ENCODE measurements around the gene RTN4IP1.

Gene RTN4IP1

DNA sequence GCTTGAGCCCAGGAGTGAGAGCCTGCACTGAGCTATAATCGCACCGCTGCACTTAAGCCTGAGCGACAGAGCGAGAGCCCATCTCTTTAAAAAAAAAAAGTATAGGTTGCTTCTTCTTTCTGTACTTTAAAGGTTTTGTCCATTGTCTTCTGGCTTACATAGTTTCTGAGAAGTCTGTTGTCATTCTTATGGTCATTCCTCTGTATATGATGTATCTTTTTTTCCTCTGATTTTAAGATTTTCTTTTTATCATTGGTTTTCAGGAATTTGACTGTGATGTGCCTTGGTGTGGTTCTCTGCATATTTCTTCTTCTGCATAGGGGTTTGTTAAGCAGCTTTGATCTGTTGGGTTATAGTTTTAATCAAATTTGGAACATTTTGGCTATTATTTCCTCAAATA, 29.2 kb upstream of the RTN4IP1 start:
- H3K9ac ChIP-seq (ENCODE audit: low read length in 5 of 5) = no peak overlapping the region
- H3K36me3 ChIP-seq (ENCODE audit: control insufficient read depth in 5 of 5, insufficient read depth in 5 of 5, low read length in 5 of 5) = peaks cover 30 to 58% (median 47%) of the 10 kb centered on the region in 5 donors
- no peak overlapping the region for H3K4me3 ChIP-seq (ENCODE audit: low read depth in 1 of 5, low read length in 5 of 5)
- H3K4me1 ChIP-seq (ENCODE audit: control insufficient read depth in 5 of 5, insufficient read depth in 5 of 5, low read length in 5 of 5) = no peaks in the 10 kb centered on the region
- peaks cover 0 to 7% (median 6%) of the 10 kb centered on the region in 5 donors for H3K9me3 ChIP-seq (ENCODE audit: control insufficient read depth in 5 of 5, low read length in 5 of 5)
- H3K27me3 ChIP-seq (ENCODE audit: control insufficient read depth in 5 of 5, insufficient read depth in 4 of 5, low read length in 5 of 5) = no peaks in the 10 kb centered on the region
- no peak overlapping the region for H3K27ac ChIP-seq (ENCODE audit: low read depth, low read length)

DNA sequence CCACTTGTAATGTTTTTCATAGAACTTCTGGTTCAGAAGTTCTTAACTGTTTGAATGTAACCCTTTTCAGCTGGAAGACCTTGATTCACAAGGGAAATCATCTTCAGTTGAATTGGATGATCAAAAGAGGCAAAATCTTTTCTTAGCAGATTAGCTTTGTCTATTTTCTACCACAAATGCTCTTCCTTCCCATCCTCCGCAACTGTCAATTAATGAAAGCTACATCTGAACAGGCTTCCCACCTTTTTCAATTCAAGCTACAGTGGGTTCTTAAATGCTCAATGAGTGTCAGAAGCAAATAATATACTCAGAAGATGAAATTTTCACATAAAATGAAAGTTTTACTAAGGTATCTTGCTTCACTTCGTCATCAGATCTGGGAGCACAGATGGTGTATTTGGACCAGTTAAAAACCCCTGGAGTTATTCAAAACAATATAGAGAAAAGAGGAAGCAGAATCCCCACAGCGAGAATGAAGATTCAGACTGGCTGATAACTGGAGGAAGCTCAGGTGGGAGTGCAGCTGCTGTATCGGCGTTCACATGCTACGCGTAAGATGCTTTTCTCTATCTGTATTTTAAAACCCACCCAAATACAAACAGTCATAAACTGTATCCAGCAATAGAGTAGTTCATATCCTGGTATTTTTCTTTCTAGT, 19.5 kb upstream of the RTN4IP1 start:
- Histone ChIP-seq H3K27me3 (ENCODE audit: control insufficient read depth in 5 of 5, insufficient read depth in 4 of 5, low read length in 5 of 5) (no peaks in the 10 kb centered on the region), H3K4me1 (ENCODE audit: control insufficient read depth in 5 of 5, insufficient read depth in 5 of 5, low read length in 5 of 5) (no peaks in the 10 kb centered on the region), H3K4me3 (ENCODE audit: low read depth in 1 of 5, low read length in 5 of 5) (no peak overlapping the region), H3K36me3 (ENCODE audit: control insufficient read depth in 5 of 5, insufficient read depth in 5 of 5, low read length in 5 of 5) (peaks cover 19 to 57% (median 52%) of the 10 kb centered on the region in 5 donors), H3K9ac (ENCODE audit: low read length in 5 of 5) (peak overlapping the region in 1 of 5 donors; percentile 11), H3K27ac (ENCODE audit: low read depth, low read length) (no peak overlapping the region), H3K9me3 (ENCODE audit: control insufficient read depth in 5 of 5, low read length in 5 of 5) (no peaks in the 10 kb centered on the region)

DNA sequence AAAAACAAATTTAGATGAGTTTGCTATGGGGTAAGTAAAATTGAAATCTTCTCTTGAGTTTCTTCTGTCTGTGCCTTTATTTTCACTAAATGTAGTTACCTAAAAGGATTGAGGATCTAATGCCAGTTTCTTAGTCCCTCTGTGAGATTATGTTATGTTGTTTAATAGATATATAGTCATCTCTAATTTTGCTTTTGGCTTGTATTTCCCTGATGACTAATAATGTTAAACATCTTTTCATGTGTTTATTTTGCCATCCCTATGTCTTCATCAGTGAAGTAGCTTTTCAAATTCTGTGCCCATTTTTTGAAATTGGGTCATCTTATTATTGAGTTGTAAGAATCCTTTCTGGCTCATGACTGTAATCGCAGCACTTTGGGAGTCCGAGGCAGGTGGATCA, 13.8 kb upstream of the RTN4IP1 start:
- Histone ChIP-seq H3K4me3 (ENCODE audit: low read depth in 1 of 5, low read length in 5 of 5) (no peak overlapping the region), H3K36me3 (ENCODE audit: control insufficient read depth in 5 of 5, insufficient read depth in 5 of 5, low read length in 5 of 5) (peaks cover 10 to 48% (median 32%) of the 10 kb centered on the region in 5 donors), H3K4me1 (ENCODE audit: control insufficient read depth in 5 of 5, insufficient read depth in 5 of 5, low read length in 5 of 5) (peaks cover 0 to under 1% (median 0%) of the 10 kb centered on the region in 5 donors), H3K9ac (ENCODE audit: low read length in 5 of 5) (no peak overlapping the region), H3K9me3 (ENCODE audit: control insufficient read depth in 5 of 5, low read length in 5 of 5) (no peaks in the 10 kb centered on the region), H3K27me3 (ENCODE audit: control insufficient read depth in 5 of 5, insufficient read depth in 4 of 5, low read length in 5 of 5) (no peaks in the 10 kb centered on the region), H3K27ac (ENCODE audit: low read depth, low read length) (no peak overlapping the region)

DNA sequence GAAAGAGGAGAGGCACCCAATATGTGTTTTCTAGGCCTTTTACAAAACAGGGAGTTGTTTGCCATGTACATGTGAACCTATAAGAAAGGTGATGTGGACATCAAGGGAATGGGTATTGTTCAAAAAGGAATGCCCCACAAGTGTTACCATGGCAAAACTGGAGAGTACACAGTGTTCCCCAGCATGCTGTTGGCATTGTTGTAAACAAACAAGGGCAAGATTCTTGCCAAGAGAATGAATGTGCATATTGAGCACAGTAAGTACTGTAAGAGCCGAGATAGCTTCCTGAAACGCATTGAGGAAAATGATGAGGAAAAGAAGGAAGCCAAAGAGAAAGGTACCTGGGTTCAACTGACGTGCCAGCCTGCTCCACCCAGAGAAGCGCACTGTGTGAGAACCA, 13.2 kb upstream of the RTN4IP1 start:
- Histone ChIP-seq H3K9ac (ENCODE audit: low read length in 5 of 5) (no peak overlapping the region), H3K9me3 (ENCODE audit: control insufficient read depth in 5 of 5, low read length in 5 of 5) (no peaks in the 10 kb centered on the region), H3K36me3 (ENCODE audit: control insufficient read depth in 5 of 5, insufficient read depth in 5 of 5, low read length in 5 of 5) (peaks cover 10 to 48% (median 32%) of the 10 kb centered on the region in 5 donors), H3K4me3 (ENCODE audit: low read depth in 1 of 5, low read length in 5 of 5) (no peak overlapping the region), H3K4me1 (ENCODE audit: control insufficient read depth in 5 of 5, insufficient read depth in 5 of 5, low read length in 5 of 5) (peaks cover 0 to 5% (median 0%) of the 10 kb centered on the region in 5 donors), H3K27me3 (ENCODE audit: control insufficient read depth in 5 of 5, insufficient read depth in 4 of 5, low read length in 5 of 5) (no peaks in the 10 kb centered on the region), H3K27ac (ENCODE audit: low read depth, low read length) (no peak overlapping the region)

DNA sequence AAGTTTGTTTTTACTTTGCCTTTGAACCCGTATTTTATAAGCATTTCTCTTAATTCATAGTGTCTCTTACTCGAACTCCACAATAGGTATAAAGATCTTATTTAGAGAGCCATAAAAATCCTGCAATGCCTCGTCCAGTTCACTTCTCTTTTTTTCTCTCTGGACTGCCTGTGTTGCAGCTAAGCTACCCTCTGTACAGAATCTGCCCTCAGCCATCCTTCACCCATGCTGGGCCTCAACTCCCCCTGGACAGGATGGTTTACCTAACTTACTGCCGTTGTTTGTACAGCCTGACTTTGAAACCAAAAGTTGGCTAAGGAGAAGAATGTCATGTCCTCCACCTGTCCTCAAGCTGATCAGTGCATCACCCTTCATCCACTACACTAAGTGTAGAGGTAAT, 10.5 kb upstream of the RTN4IP1 start:
- Histone ChIP-seq H3K4me3 (ENCODE audit: low read depth in 1 of 5, low read length in 5 of 5) (no peak overlapping the region), H3K27ac (ENCODE audit: low read depth, low read length) (no peak overlapping the region), H3K9me3 (ENCODE audit: control insufficient read depth in 5 of 5, low read length in 5 of 5) (no peaks in the 10 kb centered on the region), H3K36me3 (ENCODE audit: control insufficient read depth in 5 of 5, insufficient read depth in 5 of 5, low read length in 5 of 5) (peaks cover 6 to 37% (median 25%) of the 10 kb centered on the region in 5 donors), H3K27me3 (ENCODE audit: control insufficient read depth in 5 of 5, insufficient read depth in 4 of 5, low read length in 5 of 5) (no peaks in the 10 kb centered on the region), H3K9ac (ENCODE audit: low read length in 5 of 5) (no peak overlapping the region), H3K4me1 (ENCODE audit: control insufficient read depth in 5 of 5, insufficient read depth in 5 of 5, low read length in 5 of 5) (peaks cover 0 to 14% (median 3%) of the 10 kb centered on the region in 5 donors)

DNA sequence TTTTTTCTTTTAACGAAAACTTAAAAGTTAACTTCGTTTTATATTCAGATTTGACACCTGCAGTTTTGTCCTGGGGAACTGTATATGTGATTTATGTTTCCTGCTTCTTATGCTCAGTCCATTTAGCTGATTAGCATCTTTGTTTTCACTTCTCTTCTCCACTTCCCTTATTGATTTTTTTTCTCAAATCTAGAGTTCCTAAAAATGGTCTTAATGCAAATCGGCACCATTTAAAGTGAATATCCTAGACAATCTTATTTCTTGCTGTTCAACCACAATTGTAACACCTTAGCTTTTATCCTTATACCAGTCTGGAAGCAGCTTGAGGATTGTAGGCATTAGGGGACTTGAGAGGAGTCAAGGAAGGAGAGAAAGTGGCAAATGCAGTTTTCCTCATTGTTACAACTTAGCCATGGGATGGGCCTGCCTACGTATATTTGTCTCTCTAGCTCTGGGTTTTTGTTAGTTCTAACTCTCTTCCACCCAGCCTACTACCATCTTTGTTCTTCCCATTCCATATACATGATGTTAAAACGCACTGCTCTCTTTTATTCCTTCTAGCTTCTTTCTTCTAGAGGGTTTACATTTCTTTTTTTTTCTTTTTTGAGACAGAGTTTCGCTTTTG, 8.5 kb upstream of the RTN4IP1 start:
- Histone ChIP-seq H3K9me3 (ENCODE audit: control insufficient read depth in 5 of 5, low read length in 5 of 5) (no peaks in the 10 kb centered on the region), H3K9ac (ENCODE audit: low read length in 5 of 5) (no peak overlapping the region), H3K27ac (ENCODE audit: low read depth, low read length) (no peak overlapping the region), H3K4me3 (ENCODE audit: low read depth in 1 of 5, low read length in 5 of 5) (no peak overlapping the region), H3K4me1 (ENCODE audit: control insufficient read depth in 5 of 5, insufficient read depth in 5 of 5, low read length in 5 of 5) (peaks cover 0 to 14% (median 3%) of the 10 kb centered on the region in 5 donors), H3K36me3 (ENCODE audit: control insufficient read depth in 5 of 5, insufficient read depth in 5 of 5, low read length in 5 of 5) (peaks cover 3 to 17% (median 8%) of the 10 kb centered on the region in 5 donors), H3K27me3 (ENCODE audit: control insufficient read depth in 5 of 5, insufficient read depth in 4 of 5, low read length in 5 of 5) (no peaks in the 10 kb centered on the region)

DNA sequence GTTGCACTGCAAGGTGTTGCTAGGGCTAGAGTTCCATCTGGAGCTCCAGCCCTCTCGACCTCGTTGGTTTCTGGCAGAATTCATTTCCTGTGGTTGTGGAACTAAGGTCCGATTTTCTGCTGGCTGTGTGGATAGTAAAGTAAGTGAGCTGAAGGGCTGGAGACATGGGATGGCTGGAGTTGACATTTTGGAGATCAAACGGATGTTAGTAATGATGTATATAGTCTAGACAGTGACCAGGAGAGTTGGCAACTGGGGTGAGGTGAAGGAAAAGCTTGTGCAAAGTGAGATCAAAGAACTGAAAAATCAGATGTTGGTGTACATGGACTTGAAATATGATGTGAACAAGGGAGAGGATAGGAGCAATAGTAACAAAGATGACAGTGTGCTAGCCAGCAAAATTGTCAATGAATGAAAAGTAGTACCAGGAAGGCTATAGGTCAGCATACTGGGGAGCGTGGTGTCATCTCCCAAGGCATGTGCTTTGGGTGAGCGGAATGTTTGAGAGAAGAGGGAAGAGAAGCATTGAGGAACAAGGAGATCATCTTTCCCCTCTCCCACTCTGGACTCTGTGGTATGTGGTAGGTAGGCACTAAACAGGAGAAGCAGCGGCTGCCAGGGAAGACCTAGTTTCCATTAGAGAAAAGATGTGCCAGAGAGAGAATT, 7.9 kb upstream of the RTN4IP1 start:
- no peaks in the 10 kb centered on the region for H3K27me3 ChIP-seq (ENCODE audit: control insufficient read depth in 5 of 5, insufficient read depth in 4 of 5, low read length in 5 of 5)
- H3K4me1 ChIP-seq (ENCODE audit: control insufficient read depth in 5 of 5, insufficient read depth in 5 of 5, low read length in 5 of 5) = peaks cover 0 to 14% (median 3%) of the 10 kb centered on the region in 5 donors

DNA sequence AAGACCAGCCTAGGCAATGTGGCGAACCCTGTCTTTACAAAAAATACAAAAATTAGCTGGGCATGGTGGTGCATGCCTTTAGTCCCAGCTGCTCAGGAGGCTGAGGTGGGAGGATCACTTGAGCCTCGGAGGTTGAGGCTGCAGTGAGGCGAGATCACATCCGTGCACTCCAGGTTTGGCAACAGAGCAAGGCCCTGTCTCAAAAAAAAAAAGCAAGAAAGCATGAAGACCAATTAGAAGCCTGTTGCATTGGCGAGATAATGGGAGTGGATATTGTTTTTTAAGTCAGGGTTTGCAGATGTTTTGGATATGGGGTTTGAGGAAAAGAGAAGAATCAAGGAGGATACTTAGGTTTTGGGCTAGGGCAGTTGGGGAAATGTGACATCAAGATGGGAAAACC, 5.3 kb upstream of the RTN4IP1 start:
- no peak overlapping the region for H3K9ac ChIP-seq (ENCODE audit: low read length in 5 of 5)
- no peaks in the 10 kb centered on the region for H3K9me3 ChIP-seq (ENCODE audit: control insufficient read depth in 5 of 5, low read length in 5 of 5)
- no peak overlapping the region for H3K27ac ChIP-seq (ENCODE audit: low read depth, low read length)
- peaks cover 0 to 24% (median 14%) of the 10 kb centered on the region in 5 donors for H3K4me1 ChIP-seq (ENCODE audit: control insufficient read depth in 5 of 5, insufficient read depth in 5 of 5, low read length in 5 of 5)
- H3K36me3 ChIP-seq (ENCODE audit: control insufficient read depth in 5 of 5, insufficient read depth in 5 of 5, low read length in 5 of 5) = no peaks in the 10 kb centered on the region
- H3K27me3 ChIP-seq (ENCODE audit: control insufficient read depth in 5 of 5, insufficient read depth in 4 of 5, low read length in 5 of 5) = no peaks in the 10 kb centered on the region
- H3K4me3 ChIP-seq (ENCODE audit: low read depth in 1 of 5, low read length in 5 of 5) = no peak overlapping the region

More for the DNA sequence above, 7.9 kb upstream of the RTN4IP1 start:
- Histone ChIP-seq H3K4me3 (ENCODE audit: low read depth in 1 of 5, low read length in 5 of 5) (no peak overlapping the region), H3K9ac (ENCODE audit: low read length in 5 of 5) (no peak overlapping the region), H3K27ac (ENCODE audit: low read depth, low read length) (no peak overlapping the region), H3K9me3 (ENCODE audit: control insufficient read depth in 5 of 5, low read length in 5 of 5) (no peaks in the 10 kb centered on the region), H3K36me3 (ENCODE audit: control insufficient read depth in 5 of 5, insufficient read depth in 5 of 5, low read length in 5 of 5) (peaks cover 0 to 11% (median 4%) of the 10 kb centered on the region in 5 donors)

DNA sequence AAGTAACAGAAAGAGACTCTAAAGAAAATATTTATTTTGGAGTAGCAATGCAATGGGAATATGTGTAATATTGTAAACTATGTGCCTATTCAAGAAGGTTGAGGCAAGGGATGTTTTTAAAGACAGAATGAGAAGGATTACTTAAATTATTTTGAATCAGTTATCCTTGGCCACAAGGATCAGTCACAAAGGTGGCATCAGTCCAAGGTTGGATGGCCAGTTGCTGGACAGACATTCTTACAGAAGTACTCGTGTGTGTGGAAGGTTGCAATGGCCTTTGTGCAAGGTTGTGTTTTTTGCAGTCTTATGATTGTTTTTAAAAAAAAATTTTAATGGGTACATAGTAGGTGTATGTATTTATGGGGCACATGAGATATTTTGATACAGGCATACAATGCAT, 2.0 kb upstream of the RTN4IP1 start:
- no peaks in the 10 kb centered on the region for H3K9me3 ChIP-seq (ENCODE audit: control insufficient read depth in 5 of 5, low read length in 5 of 5)
- peaks cover 0 to 17% (median 16%) of the 10 kb centered on the region in 5 donors for H3K4me1 ChIP-seq (ENCODE audit: control insufficient read depth in 5 of 5, insufficient read depth in 5 of 5, low read length in 5 of 5)
- no peak overlapping the region for H3K9ac ChIP-seq (ENCODE audit: low read length in 5 of 5)
- H3K4me3 ChIP-seq (ENCODE audit: low read depth in 1 of 5, low read length in 5 of 5) = no peak overlapping the region
- H3K27ac ChIP-seq (ENCODE audit: low read depth, low read length) = no peak overlapping the region
- H3K36me3 ChIP-seq (ENCODE audit: control insufficient read depth in 5 of 5, insufficient read depth in 5 of 5, low read length in 5 of 5) = no peaks in the 10 kb centered on the region
- H3K27me3 ChIP-seq (ENCODE audit: control insufficient read depth in 5 of 5, insufficient read depth in 4 of 5, low read length in 5 of 5) = no peaks in the 10 kb centered on the region

DNA sequence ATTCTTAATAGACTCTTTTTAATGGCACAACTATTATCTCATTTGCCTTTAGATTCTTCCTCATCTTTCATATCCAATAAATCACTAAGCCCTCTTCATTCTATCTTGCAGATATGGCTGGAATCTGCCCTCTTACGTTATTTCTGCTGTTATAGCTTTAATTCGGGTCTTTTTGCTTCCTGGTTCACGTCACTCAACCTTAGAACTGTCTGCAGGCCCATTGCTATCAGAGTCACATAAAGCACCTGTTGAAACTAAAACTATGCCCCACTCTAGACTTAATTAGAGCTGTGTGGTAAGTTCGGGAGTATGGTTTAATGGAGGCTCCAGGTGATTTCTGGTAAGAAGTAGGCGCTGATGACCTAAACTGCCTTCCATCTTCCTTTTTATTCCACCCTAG, 1.1 kb upstream of the RTN4IP1 start:
- Histone ChIP-seq H3K36me3 (ENCODE audit: control insufficient read depth in 5 of 5, insufficient read depth in 5 of 5, low read length in 5 of 5) (no peaks in the 10 kb centered on the region), H3K4me1 (ENCODE audit: control insufficient read depth in 5 of 5, insufficient read depth in 5 of 5, low read length in 5 of 5) (peaks cover 0 to 17% (median 16%) of the 10 kb centered on the region in 5 donors), H3K9me3 (ENCODE audit: control insufficient read depth in 5 of 5, low read length in 5 of 5) (no peaks in the 10 kb centered on the region), H3K27me3 (ENCODE audit: control insufficient read depth in 5 of 5, insufficient read depth in 4 of 5, low read length in 5 of 5) (no peaks in the 10 kb centered on the region), H3K4me3 (ENCODE audit: low read depth in 1 of 5, low read length in 5 of 5) (peak overlapping the region; percentile 87 to 99 (median 97)), H3K9ac (ENCODE audit: low read length in 5 of 5) (peak overlapping the region in 4 of 5 donors; percentile 92 to 99 (median 96)), H3K27ac (ENCODE audit: low read depth, low read length) (no peak overlapping the region)

Data from subcutaneous abdominal adipose tissue (tissue), 5 donors.